SK-N-SH treated with all-trans-retinoic acid at 6 μM for 48 hours (cell line): Measurements from ENCODE around the gene APMAP.

Experiments
- SNAI2 ChIP-seq: fragments of 250-450 bp; sonication (Bioruptor Pico); IDR thresholded peaks from 2 replicates; pipeline ENCODE4 v1.5.0; 2020; ENCODE audit warnings: mild to moderate bottlenecking, moderate library complexity
- TOX ChIP-seq: fragments of 250-450 bp; sonication (Bioruptor Pico); IDR thresholded peaks from 2 replicates; pipeline ENCODE4 v1.8.0; 2021; ENCODE audit warnings: mild to moderate bottlenecking, moderate library complexity, borderline replicate concordance
- ZFP30 ChIP-seq: fragments of 450-650 bp; formaldehyde crosslinking; IDR thresholded peaks from 2 replicates; pipeline ENCODE4 v1.5.0; 2022; ENCODE audit warnings: mild to moderate bottlenecking, moderate library complexity
- ZNF70 ChIP-seq: fragments of 450-650 bp; formaldehyde crosslinking; IDR thresholded peaks from 2 replicates; pipeline ENCODE4 v1.5.0; 2020; ENCODE audit warnings: mild to moderate bottlenecking, moderate library complexity
- TF ChIP-seq, protein P1 (sequence below): fragments of 250-450 bp; sonication (Bioruptor Pico); IDR thresholded peaks from 2 replicates; pipeline ENCODE4 v1.8.0; 2020; ENCODE audit warnings: mild to moderate bottlenecking, moderate library complexity, borderline replicate concordance
- TF ChIP-seq, protein P2 (sequence below): fragments of 250-450 bp; sonication (Bioruptor Pico); IDR thresholded peaks from 2 replicates; pipeline ENCODE4 v1.5.1; 2021; ENCODE audit warnings: mild to moderate bottlenecking, moderate library complexity
- TF ChIP-seq, protein P3 (sequence below): fragments of 250-450 bp; sonication (Bioruptor Pico); IDR thresholded peaks from 2 replicates; pipeline ENCODE4 v1.5.1; 2020; ENCODE audit warnings: low read depth, mild to moderate bottlenecking, moderate library complexity

DNA sequence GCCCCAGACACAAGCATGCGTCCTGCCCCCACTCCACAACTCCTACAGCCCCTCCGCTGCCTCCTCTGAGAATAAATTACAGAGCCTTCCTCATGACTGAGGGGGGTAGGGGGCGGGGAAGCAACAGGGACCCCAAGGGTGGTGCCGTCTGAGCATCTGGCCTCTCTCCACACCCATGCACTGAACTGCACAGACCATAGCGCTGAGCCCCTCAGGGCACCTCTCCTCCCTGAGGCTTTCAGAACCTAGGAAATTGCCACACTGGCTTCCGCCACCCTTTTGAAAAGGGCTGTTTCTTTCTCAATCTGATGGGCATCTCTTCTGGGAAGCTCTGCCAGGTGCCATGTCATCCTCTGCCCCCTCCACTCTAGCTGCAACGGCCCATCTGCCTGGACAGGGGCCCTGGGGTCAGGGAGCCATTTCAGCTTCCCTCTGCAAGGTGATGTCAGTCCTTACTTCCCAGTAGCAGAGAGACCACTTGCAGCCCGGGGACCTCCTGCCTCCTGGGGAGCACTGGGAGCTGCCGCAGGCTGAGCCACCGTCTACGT lies 40.9 kb downstream of the APMAP start:
- TF ChIP-seq SNAI2 (CRISPR knock-in tag) (no peak), ZNF70 (CRISPR knock-in tag) (no peak), TOX (CRISPR knock-in tag) (no peak), ZFP30 (CRISPR knock-in tag) (no peak)
- TF ChIP-seq, protein P1, sequence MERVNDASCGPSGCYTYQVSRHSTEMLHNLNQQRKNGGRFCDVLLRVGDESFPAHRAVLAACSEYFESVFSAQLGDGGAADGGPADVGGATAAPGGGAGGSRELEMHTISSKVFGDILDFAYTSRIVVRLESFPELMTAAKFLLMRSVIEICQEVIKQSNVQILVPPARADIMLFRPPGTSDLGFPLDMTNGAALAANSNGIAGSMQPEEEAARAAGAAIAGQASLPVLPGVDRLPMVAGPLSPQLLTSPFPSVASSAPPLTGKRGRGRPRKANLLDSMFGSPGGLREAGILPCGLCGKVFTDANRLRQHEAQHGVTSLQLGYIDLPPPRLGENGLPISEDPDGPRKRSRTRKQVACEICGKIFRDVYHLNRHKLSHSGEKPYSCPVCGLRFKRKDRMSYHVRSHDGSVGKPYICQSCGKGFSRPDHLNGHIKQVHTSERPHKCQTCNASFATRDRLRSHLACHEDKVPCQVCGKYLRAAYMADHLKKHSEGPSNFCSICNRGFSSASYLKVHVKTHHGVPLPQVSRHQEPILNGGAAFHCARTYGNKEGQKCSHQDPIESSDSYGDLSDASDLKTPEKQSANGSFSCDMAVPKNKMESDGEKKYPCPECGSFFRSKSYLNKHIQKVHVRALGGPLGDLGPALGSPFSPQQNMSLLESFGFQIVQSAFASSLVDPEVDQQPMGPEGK: no peak
- TF ChIP-seq, protein P2, sequence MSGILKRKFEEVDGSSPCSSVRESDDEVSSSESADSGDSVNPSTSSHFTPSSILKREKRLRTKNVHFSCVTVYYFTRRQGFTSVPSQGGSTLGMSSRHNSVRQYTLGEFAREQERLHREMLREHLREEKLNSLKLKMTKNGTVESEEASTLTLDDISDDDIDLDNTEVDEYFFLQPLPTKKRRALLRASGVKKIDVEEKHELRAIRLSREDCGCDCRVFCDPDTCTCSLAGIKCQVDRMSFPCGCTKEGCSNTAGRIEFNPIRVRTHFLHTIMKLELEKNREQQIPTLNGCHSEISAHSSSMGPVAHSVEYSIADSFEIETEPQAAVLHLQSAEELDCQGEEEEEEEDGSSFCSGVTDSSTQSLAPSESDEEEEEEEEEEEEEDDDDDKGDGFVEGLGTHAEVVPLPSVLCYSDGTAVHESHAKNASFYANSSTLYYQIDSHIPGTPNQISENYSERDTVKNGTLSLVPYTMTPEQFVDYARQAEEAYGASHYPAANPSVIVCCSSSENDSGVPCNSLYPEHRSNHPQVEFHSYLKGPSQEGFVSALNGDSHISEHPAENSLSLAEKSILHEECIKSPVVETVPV: no peak
- TF ChIP-seq, protein P3, sequence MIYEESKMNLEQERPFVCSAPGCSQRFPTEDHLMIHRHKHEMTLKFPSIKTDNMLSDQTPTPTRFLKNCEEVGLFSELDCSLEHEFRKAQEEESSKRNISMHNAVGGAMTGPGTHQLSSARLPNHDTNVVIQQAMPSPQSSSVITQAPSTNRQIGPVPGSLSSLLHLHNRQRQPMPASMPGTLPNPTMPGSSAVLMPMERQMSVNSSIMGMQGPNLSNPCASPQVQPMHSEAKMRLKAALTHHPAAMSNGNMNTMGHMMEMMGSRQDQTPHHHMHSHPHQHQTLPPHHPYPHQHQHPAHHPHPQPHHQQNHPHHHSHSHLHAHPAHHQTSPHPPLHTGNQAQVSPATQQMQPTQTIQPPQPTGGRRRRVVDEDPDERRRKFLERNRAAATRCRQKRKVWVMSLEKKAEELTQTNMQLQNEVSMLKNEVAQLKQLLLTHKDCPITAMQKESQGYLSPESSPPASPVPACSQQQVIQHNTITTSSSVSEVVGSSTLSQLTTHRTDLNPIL (CRISPR knock-in tag): no peak
